Stimulated activated CD8-positive, alpha-beta memory T cell treated with anti-CD3 and anti-CD28 coated beads, Interleukin-15, amount 100 ng/mL, for 48 hours (primary cell): ENCODE data around the gene DHFR.
"Not testable (repeated sequence)": the region's sequence is repeated elsewhere in the genome, so short reads cannot be mapped to it uniquely, and the experiment has no call there.

Experiments
- DNase-seq, 2 donors: peaks; one replicate each; pipeline ENCODE4 v3.0.0-alpha.2; 2020; ENCODE audit warnings: low read depth in 2 of 2

Gene DHFR

GRCh38 chr5:80594810-80595209 is 60.0 kb downstream of the DHFR start:
- DNase-seq, result no peak

GRCh38 chr5:80592761-80593160 is 62.0 kb downstream of the DHFR start:
- no peak for DNase-seq

DNA sequence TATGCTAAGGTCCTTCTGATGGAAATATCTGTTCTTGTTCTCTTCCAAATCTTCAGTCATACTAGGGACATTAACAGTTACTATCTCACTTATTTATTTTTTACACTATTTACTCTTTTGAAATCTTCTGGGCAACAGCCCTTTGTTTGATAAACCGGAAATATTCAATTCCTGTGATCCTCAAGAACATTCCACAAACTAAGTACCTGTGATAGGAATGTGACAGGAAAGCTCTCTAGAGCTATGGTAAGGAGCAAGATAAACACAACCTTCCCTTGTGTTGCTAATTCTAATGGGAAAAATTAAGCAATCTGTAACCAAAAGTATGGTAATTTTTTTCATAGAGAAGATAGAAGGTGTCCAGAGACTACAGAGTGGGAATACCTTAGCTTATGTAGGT is 62.7 kb downstream of the DHFR start:
- no peak for DNase-seq

DNA sequence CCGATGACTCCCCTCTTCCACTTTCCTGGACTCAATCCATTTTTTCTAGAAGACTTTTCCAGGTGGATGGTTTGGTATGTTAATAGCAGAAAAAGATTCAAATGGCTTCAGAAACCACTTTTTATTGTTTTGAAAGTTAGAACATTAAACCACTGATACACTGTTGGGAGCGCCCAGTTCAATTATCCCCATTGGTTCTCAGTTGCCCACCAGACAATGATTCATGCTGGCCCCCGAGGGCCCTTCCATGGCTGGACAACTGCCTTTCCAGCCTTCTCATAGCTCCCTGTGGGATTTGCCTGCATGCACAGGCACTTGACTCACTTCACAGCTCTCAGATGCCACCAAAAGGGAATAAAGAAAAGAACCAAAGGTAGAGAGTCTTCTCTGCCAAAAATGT is 63.4 kb downstream of the DHFR start:
- DNase-seq, result no peak

DNA sequence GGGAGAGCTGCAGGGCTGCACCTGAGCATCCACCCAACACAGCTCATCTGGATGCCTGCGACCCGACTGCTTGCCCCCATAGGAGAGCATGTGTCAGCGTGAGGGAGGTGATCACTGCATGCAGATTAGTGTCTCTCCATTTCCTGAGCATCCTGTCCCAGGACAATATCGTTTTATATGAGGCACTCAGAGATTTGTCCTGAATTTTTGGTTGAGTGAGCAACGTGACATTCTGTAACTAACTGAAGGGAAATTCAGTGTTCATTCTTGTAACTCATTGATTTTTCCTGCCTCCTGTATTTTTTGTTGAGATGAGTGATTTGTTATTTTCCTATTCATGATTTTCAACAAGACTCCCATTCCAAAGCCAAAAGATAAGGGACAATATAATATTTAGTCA is 64.0 kb downstream of the DHFR start:
- no peak for DNase-seq

DNA sequence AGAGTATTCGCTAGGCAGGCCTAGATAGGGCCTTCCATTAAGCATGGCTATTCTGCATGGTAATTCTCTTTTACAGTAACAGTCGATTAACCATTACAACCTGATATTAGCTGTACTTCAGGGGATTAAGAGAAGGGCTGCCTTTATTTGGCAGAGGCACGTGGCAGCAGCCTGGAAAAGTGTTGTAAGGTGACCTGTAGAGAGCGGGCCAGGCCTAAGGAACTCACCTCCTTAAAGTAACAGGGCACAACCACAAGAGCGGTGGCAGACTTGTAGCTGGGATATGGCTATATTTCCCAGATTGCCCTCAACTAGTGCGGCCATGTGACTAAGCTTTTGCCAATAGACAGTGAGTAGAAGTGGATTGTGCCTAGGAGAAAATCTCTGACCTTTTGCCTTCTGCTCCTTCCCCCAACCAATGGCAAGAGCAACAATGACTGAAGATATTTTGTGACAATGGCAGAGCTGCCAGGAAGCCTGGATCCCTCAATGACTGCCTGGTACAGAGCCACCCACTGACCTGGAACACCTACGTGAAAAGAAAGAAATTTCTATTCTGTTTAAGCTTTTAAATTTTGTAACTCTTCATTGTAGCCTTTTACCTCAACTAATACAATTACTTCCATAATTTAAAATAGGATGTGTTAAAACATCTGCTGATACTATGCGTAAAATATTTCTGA is 65.8 kb downstream of the DHFR start:
- DNase-seq, result no peak

DNA sequence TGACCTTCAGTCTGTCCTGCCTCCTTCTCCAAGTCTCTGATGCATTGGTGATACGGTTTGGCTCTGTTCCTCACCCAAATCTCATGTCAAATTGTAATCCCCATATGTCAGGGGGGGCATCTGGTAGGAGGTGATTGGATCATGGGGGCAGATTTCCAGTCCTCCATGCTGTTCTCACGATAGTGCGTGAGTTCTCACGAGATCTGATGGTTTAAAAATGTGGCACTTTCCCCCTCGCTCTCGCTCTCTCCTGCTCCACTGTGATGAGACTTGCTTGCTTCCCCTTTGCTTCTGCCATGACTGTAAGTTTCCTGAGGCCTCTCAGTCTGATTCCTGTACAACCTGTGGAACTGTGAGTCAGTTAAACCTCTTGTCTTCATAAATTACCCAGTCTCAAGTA is 70.0 kb downstream of the DHFR start:
- DNase-seq, result no peak

DNA sequence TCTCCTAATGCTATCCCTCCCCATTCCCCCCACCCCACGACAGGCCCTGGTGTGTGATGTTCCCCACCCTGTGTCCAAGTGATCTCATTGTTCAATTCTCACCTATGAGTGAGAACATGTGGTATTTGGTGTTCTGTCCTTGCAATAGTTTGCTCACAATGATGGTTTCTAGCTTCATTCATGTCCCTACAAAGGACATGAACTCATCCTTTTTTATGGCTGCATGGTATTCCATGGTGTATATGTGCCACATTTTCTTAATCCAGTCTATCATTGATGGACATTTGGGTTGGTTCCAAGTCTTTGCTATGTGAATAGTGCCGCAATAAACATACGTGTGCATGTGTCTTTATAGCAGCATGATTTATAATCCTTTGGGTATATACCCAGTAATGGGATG is 74.5 kb downstream of the DHFR start:
- DNase-seq, result not testable (repeated sequence)

- no peak for DNase-seq
Measured at GRCh38 chr5:80579050-80579449, 75.7 kb downstream of the DHFR start.

- DNase-seq, result no peak
Measured at GRCh38 chr5:80577707-80578106, 77.1 kb downstream of the DHFR start.

GRCh38 chr5:80576383-80576782 is 78.4 kb downstream of the DHFR start:
- DNase-seq, result no peak
